Activated B cell treated with CpG ODN at 0.5 μM for 24 hours (primary cell): ENCODE measurements around the gene TTC27. TPM values are rescaled to one million over a fixed set of nuclear protein-coding genes. Genes with fewer than 3 reads are reported as not detected.

Source experiments
- ATAC-seq: fragments of 200-7000 bp; cut with Tn5 transposase; one replicate; pipeline ENCODE4 v1.10.0; 2021; ENCODE audit warnings: low read depth, mild to moderate bottlenecking, moderate library complexity
- CTCF ChIA-PET: fragments of 350-600 bp; sonication (Branson Sonifier 250); formaldehyde crosslinking; loops from one replicate; lab custom pipeline; 2021; ENCODE audit warnings: antibody characterized with exemption; lab: Charles Lee
- POLR2A ChIA-PET: fragments of 350-600 bp; sonication (Branson Sonifier 250); formaldehyde crosslinking; loops from one replicate; lab custom pipeline; 2021; ENCODE audit warnings: antibody characterized with exemption; lab: Charles Lee
- DNase-seq: peaks from one replicate; pipeline ENCODE4 v3.0.0; 2022
- H3K27ac Mint-ChIP-seq: one replicate; pipeline ENCODE4 v1.8.0; 2020; ENCODE audit warnings: mixed read lengths
- H3K27me3 Mint-ChIP-seq: one replicate; pipeline ENCODE4 v1.8.0; 2021; ENCODE audit warnings: mixed read lengths
- H3K36me3 Mint-ChIP-seq: one replicate; pipeline ENCODE4 v1.8.0; 2021; ENCODE audit warnings: low read depth, mixed read lengths
- H3K4me1 Mint-ChIP-seq: one replicate; pipeline ENCODE4 v1.8.0; 2021; ENCODE audit warnings: mixed read lengths
- H3K4me3 Mint-ChIP-seq: one replicate; pipeline ENCODE4 v1.8.0; 2020; ENCODE audit warnings: mild to moderate bottlenecking, mixed read lengths
- H3K9me3 Mint-ChIP-seq: one replicate; pipeline ENCODE4 v1.8.0; 2020; ENCODE audit warnings: mixed read lengths
- CTCF ChIP-seq: fragments of 200-600 bp; IDR thresholded peaks from one replicate; pipeline ENCODE4 v1.8.0; 2022; ENCODE audit warnings: antibody characterized with exemption, mild to moderate bottlenecking
- intact Hi-C: fragments of 100-400 bp; cut with micrococcal nuclease; formaldehyde crosslinking; loops from one replicate; pipeline ENCODE4 v1.15.1; 2024
- total RNA-seq: library from RNA; stranded (reverse); gene quantifications from 2 replicates; pipeline ENCODE4 v1.2.3, GENCODE V29; 2022

TTC27 gene
- total RNA-seq, 1 donor from 2014 or later, result 34.8 TPM

- CTCF ChIA-PET, result no interaction called here
- ATAC-seq, result no peak
- H3K27me3 Mint-ChIP-seq, result no peaks in the 10 kb centered on the region
- H3K4me3 Mint-ChIP-seq, result peak overlapping the region; percentile 36
- no peaks in the 10 kb centered on the region for H3K36me3 Mint-ChIP-seq
- no peaks in the 10 kb centered on the region for H3K9me3 Mint-ChIP-seq
- intact Hi-C loops, result no loop called here
- POLR2A ChIA-PET, result no interaction called here
- peaks cover 26% of the 10 kb centered on the region for H3K4me1 Mint-ChIP-seq
- H3K27ac Mint-ChIP-seq, result no peak overlapping the region
- DNase-seq, result no peak
- TF ChIP-seq CTCF, result no peak
Observed at GRCh38 chr2:32835148-32835547, 207.3 kb downstream of the TTC27 start.

- no peak for ATAC-seq
- no peak for TF ChIP-seq CTCF
- CTCF ChIA-PET, result no interaction called here
- peaks cover 26% of the 10 kb centered on the region for H3K4me1 Mint-ChIP-seq
- no peaks in the 10 kb centered on the region for H3K9me3 Mint-ChIP-seq
- no peak overlapping the region for H3K27ac Mint-ChIP-seq
- no peaks in the 10 kb centered on the region for H3K27me3 Mint-ChIP-seq
- POLR2A ChIA-PET, result no interaction called here
- DNase-seq, result no peak
- intact Hi-C loops, result no loop called here
- H3K4me3 Mint-ChIP-seq, result no peak overlapping the region
- no peaks in the 10 kb centered on the region for H3K36me3 Mint-ChIP-seq
Observed at GRCh38 chr2:32836933-32837332, 209.1 kb downstream of the TTC27 start.

DNA sequence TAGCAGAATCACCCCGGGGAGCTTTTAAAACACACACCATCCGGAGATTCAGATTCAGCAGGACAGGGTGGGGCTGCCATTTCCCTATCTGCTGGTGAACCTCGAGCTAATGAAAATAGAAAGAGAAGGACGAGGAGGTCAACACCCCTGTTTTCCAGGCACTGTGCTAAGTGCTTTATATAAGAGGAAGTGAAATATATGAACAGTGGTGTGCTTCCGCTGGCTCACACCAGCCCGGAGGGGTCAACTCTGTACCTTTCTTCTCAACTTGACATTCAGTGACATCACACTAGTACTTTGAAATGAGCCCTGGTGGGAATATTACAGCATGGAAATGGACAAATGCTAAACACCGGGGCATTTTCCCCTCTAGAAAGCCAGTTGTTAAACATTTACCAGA is 210.6 kb downstream of the TTC27 start:
- no peak overlapping the region for H3K4me3 Mint-ChIP-seq
- no peaks in the 10 kb centered on the region for H3K9me3 Mint-ChIP-seq
- DNase-seq (no peak), ATAC-seq (peak; percentile 57)
- peak overlapping the region; percentile 14 for H3K27ac Mint-ChIP-seq
- H3K27me3 Mint-ChIP-seq, result no peaks in the 10 kb centered on the region
- H3K36me3 Mint-ChIP-seq, result no peaks in the 10 kb centered on the region
- ChIA-PET CTCF (no interaction called here), POLR2A (no interaction called here)
- peaks cover 26% of the 10 kb centered on the region for H3K4me1 Mint-ChIP-seq
- intact Hi-C loops, result no loop called here
- no peak for TF ChIP-seq CTCF

GRCh38 chr2:32838949-32839348 is 211.1 kb downstream of the TTC27 start:
- POLR2A ChIA-PET, result no interaction called here
- no peaks in the 10 kb centered on the region for H3K36me3 Mint-ChIP-seq
- no peak for DNase-seq
- TF ChIP-seq CTCF, result no peak
- H3K27me3 Mint-ChIP-seq, result no peaks in the 10 kb centered on the region
- no peak for ATAC-seq
- CTCF ChIA-PET, result no interaction called here
- intact Hi-C loops, result no loop called here
- H3K9me3 Mint-ChIP-seq, result no peaks in the 10 kb centered on the region
- H3K4me1 Mint-ChIP-seq, result peaks cover 26% of the 10 kb centered on the region
- H3K27ac Mint-ChIP-seq, result no peak overlapping the region
- H3K4me3 Mint-ChIP-seq, result no peak overlapping the region

DNA sequence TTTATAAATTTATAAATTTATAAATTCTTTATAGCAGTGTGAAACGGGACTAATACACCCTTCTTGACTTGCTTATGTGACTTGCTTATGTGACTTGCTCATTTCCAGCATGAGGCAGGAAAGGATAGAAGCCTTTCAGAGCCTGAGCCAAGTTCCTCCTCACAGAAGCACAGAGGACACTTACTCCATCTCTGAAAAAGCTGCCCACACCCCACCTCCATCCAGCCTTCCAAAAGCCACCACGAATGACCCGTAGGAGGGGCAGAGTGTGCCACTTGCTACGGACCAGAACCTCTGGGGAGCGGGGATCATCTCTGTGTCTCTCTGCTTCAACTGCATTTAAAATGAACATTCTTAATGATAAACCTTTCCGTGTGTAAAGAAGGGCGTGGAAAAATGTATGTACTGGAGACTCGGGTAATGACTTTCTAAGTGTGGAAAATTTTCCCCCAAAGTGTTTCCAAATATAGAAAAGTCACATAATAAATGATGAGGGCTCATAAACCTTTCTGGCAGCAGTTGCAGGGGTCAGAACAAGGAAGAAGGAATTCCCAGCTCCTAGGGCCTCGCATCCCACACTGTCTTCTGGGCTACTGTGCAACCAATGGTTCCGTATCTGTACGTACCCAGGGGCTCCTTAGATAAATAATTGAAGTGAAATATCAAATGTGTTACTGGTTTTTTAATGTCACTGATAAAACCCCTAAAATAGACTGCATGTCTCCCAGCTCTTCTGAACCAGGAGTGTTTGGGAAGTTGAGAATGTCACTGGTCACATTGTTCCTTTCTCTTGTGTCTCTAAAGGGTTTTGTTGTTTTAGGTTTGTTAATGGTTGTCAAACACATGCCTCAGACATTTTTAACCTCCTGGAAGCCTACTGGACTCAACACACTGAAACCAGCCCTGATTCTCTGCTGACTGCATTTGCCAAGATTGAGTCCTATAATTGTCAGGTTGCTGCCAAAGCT is 214.4 kb downstream of the TTC27 start:
- peaks cover 8% of the 10 kb centered on the region for H3K4me1 Mint-ChIP-seq
- H3K27me3 Mint-ChIP-seq, result no peaks in the 10 kb centered on the region
- TF ChIP-seq CTCF, result no peak
- intact Hi-C loops, result no loop called here
- no peak for DNase-seq
- ChIA-PET CTCF (no interaction called here), POLR2A (no interaction called here)
- H3K27ac Mint-ChIP-seq, result no peak overlapping the region
- H3K4me3 Mint-ChIP-seq, result no peak overlapping the region
- no peak for ATAC-seq
- no peaks in the 10 kb centered on the region for H3K36me3 Mint-ChIP-seq
- H3K9me3 Mint-ChIP-seq, result no peaks in the 10 kb centered on the region
